HG02981 (cell line): Measurements from ENCODE around the gene TAF11L8.
"Not testable (repeated sequence)": the region's sequence is repeated elsewhere in the genome, so short reads cannot be mapped to it uniquely, and the experiment has no call there.

Source experiments
- ATAC-seq: cut with Tn5 transposase; IDR thresholded peaks from one replicate; pipeline ENCODE4 v1.9.1; 2021; ENCODE audit warnings: mild to moderate bottlenecking, moderate library complexity; ENCODE audit not compliant: unreplicated experiment

The TAF11L8 gene

GRCh38 chr5:17590860-17591259, at the start of gene TAF11L8:
Gene TAF11L8 (minus strand): TSS chr5:17590960.
- not testable (repeated sequence) for ATAC-seq

GRCh38 chr5:17634160-17634559, 43.4 kb upstream of the TAF11L8 start, which contains the start of gene TAF11L14:
Gene TAF11L14 (plus strand): TSS chr5:17634460.
- no peak for ATAC-seq

- ATAC-seq = not testable (repeated sequence)
These were observed 41.0 kb upstream of the TAF11L8 start, which contains the start of gene TAF11L13 for GRCh38 chr5:17631788-17632187. Gene TAF11L13 (plus strand): TSS chr5:17632088.

GRCh38 chr5:17625686-17626085, 34.9 kb upstream of the TAF11L8 start:
- ATAC-seq = no peak

GRCh38 chr5:17620627-17621026, 29.9 kb upstream of the TAF11L8 start:
- ATAC-seq = no peak

GRCh38 chr5:17619354-17619753, 28.6 kb upstream of the TAF11L8 start:
- ATAC-seq = no peak

- ATAC-seq = no peak
These were observed 24.3 kb upstream of the TAF11L8 start for GRCh38 chr5:17614872-17615605.

GRCh38 chr5:17610092-17610491, 19.3 kb upstream of the TAF11L8 start, which contains the start of gene TAF11L12:
Gene TAF11L12 (plus strand): TSS chr5:17610392.
- not testable (repeated sequence) for ATAC-seq

- ATAC-seq = not testable (repeated sequence)
These were observed 16.7 kb upstream of the TAF11L8 start for GRCh38 chr5:17607461-17607860.

- ATAC-seq = no peak
These were observed 14.2 kb upstream of the TAF11L8 start for GRCh38 chr5:17604951-17605350.

- not testable (repeated sequence) for ATAC-seq
These were observed 13.1 kb upstream of the TAF11L8 start, which contains the start of gene TAF11L11 for GRCh38 chr5:17603880-17604279. Gene TAF11L11 (plus strand): TSS chr5:17604183.

GRCh38 chr5:17597728-17598127, 7.0 kb upstream of the TAF11L8 start, which contains the start of gene TAF11L10:
Gene TAF11L10 (minus strand): TSS chr5:17597828.
- ATAC-seq = not testable (repeated sequence)

GRCh38 chr5:17594255-17594654, 3.5 kb upstream of the TAF11L8 start, which contains the start of gene TAF11L9:
Gene TAF11L9 (minus strand): TSS chr5:17594394.
- not testable (repeated sequence) for ATAC-seq

- ATAC-seq = not testable (repeated sequence)
These were observed 5.1 kb downstream of the TAF11L8 start, which contains the start of gene TAF11L7 for GRCh38 chr5:17585658-17586057. Gene TAF11L7 (minus strand): TSS chr5:17585758.
